Suprapubic skin (tissue), 4 donors: ENCODE results near the gene MYL9. TPM values are rescaled to one million over a fixed set of nuclear protein-coding genes. Genes with fewer than 3 reads are reported as not detected.

Source experiments
- DNase-seq, 2 donors: peaks; one replicate each; pipeline ENCODE4 v3.0.0-alpha.2; 2019; ENCODE audit warnings: low spot score in 2 of 2
- H3K27ac ChIP-seq: fragments of 200-600 bp; sonication (generic); one replicate; pipeline ENCODE4 v1.5.1; 2019
- H3K27me3 ChIP-seq: fragments of 200-600 bp; sonication (generic); one replicate; pipeline ENCODE4 v1.5.1; 2019
- H3K36me3 ChIP-seq: fragments of 200-600 bp; sonication (generic); one replicate; pipeline ENCODE4 v1.5.1; 2019
- H3K4me1 ChIP-seq: fragments of 200-600 bp; sonication (generic); one replicate; pipeline ENCODE4 v1.5.1; 2019
- H3K4me3 ChIP-seq: fragments of 200-600 bp; sonication (generic); one replicate; pipeline ENCODE4 v1.5.1; 2019; ENCODE audit warnings: mild to moderate bottlenecking
- H3K9me3 ChIP-seq: fragments of 200-600 bp; sonication (generic); one replicate; pipeline ENCODE4 v1.5.1; 2019
- EP300 ChIP-seq: sonication (generic); formaldehyde crosslinking; IDR thresholded peaks from one replicate; pipeline ENCODE4 v1.6.1; 2017; ENCODE audit warnings: antibody characterized with exemption
- POLR2A ChIP-seq, 2 donors: fragments of 450-650 bp; IDR thresholded peaks; one replicate each; pipeline ENCODE4 v1.6.1; 2017; ENCODE audit warnings: antibody characterized with exemption in 2 of 2, mild to moderate bottlenecking in 2 of 2, moderate library complexity in 2 of 2
- POLR2AphosphoS5 ChIP-seq, 3 donors: sonication (generic); formaldehyde crosslinking; IDR thresholded peaks; one replicate each; pipeline ENCODE4 v1.6.1; 2017; ENCODE audit warnings: antibody characterized with exemption in 3 of 3
- WGBS: methylation state at CpG from one replicate; pipeline ENCODE4 v1.1.5; 2018; 5-methylcytosine and 5-hydroxymethylcytosine counted together
- total RNA-seq, 4 donors: library from RNA; depleted of rRNA; stranded (reverse); fragments of >200 nt; gene quantifications; one replicate each; pipeline ENCODE4 v1.1.0, GENCODE V29; 2016
- TF ChIP-seq, protein P1 (sequence below), 2 donors: fragments of 200-600 bp in 1 of 2; fragments of 450-650 bp in 1 of 2; sonication (generic) in 1 of 2; IDR thresholded peaks; one replicate each; pipeline ENCODE4 v1.5.1; 2016 to 2019; ENCODE audit warnings: antibody characterized with exemption in 2 of 2, mild to moderate bottlenecking in 1 of 2, moderate library complexity in 1 of 2

The MYL9 gene
- 10 to 100 TPM; 29.4 to 34.0 (median 30.7) TPM for total RNA-seq

DNA sequence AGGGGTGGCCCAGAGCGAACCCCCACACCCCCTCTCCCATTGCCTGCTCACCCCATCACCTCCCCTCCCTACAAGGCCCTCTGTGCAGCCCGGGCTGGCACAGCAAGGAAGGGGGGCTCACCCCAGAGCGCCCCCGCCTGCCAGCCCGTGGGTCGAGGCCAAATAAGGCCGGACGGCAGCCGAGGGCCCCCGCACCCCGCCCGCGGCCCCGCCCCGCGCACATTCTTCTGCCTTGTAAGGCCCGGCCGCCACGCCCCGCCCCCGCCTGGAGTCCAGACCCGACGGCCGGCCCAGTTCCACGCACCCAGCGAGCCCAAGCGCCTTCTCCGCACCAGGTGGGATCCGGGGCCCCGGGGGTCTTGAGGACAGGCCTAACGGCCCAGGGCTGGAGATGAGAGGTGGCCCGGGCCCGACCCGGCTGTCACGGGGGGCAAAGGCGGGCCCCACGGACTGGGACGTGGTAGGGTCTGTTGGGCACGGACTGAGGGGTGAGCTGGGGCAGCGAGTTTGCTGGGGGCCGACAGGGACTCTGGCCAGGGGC is at the start of gene MYL9:
TSS of gene MYL9 (plus strand) at position 293 of the 541 bp plus-strand sequence. CDS start 3,366 bp downstream, outside the sequence.
- TF ChIP-seq EP300: no peak
- TF ChIP-seq, protein P1, sequence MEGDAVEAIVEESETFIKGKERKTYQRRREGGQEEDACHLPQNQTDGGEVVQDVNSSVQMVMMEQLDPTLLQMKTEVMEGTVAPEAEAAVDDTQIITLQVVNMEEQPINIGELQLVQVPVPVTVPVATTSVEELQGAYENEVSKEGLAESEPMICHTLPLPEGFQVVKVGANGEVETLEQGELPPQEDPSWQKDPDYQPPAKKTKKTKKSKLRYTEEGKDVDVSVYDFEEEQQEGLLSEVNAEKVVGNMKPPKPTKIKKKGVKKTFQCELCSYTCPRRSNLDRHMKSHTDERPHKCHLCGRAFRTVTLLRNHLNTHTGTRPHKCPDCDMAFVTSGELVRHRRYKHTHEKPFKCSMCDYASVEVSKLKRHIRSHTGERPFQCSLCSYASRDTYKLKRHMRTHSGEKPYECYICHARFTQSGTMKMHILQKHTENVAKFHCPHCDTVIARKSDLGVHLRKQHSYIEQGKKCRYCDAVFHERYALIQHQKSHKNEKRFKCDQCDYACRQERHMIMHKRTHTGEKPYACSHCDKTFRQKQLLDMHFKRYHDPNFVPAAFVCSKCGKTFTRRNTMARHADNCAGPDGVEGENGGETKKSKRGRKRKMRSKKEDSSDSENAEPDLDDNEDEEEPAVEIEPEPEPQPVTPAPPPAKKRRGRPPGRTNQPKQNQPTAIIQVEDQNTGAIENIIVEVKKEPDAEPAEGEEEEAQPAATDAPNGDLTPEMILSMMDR (IDR thresholded peaks at IDR 0.05): no peak
- TF ChIP-seq POLR2AphosphoS5 (IDR thresholded peaks at IDR 0.05): no peak
- no peak for TF ChIP-seq POLR2A (IDR thresholded peaks at IDR 0.05)
- DNase-seq: peak; percentile 91 to 95
- H3K4me3 ChIP-seq: peak within 1 kb of the TSS; percentile 63
- H3K9me3 ChIP-seq: no peaks in the 10 kb centered on the region
- peaks cover 9% of the 10 kb centered on the region for H3K36me3 ChIP-seq
- no peaks in the 10 kb centered on the region for H3K27me3 ChIP-seq
- peaks cover 42% of the 10 kb centered on the region for H3K4me1 ChIP-seq
- WGBS: 1% methylated on average over 12 of the region's 41 CpGs
- peak within 1 kb of the TSS; percentile 89 for H3K27ac ChIP-seq

DNA sequence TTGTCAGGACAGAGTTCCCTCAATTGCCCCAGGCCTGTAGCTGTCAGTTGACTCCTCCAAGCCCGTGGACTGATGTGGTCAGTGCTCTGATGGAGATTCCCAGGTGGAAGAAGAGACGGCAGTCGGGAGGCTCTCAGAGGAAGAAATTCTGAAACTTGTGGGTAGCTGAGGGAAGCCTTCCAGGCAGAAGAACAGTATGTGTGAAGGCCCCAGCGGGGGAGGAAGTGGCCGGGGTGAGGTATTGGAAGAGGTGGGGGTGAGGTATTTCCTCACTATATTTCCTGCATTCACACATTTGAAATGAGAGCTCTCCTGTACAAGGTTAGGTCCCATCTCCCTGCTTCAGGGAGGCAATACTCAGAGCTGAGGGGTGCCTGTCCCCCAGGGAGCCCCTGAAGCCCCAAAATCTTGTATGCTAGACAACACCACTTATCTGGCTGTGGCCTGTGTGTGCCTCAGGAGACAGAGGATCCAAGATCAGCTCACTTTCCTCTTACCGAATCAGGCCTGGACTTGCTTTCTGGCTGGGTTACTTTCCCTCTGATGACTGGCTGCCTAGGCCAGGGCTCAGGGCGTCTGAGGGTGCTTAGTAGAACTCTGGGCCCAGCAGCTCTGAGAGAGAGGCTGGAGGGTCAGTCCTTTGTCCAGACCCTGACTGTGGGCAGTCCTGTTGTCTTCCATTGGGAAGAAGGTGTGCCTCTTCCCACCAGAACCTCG is 49.3 kb upstream of the MYL9 start:
- Histone ChIP-seq H3K4me3 (no peak overlapping the region), H3K36me3 (peaks cover 12% of the 10 kb centered on the region), H3K27ac (peak overlapping the region; percentile 71), H3K9me3 (no peaks in the 10 kb centered on the region), H3K4me1 (peaks cover 68% of the 10 kb centered on the region), H3K27me3 (no peaks in the 10 kb centered on the region)
- DNase-seq: peak in 1 of 2 donors; percentile 63
- WGBS: 26% methylated on average over 8 of the region's 8 CpGs
- TF ChIP-seq, protein P1 (IDR thresholded peaks at IDR 0.05): no peak
- no peak for TF ChIP-seq POLR2A (IDR thresholded peaks at IDR 0.05)
- TF ChIP-seq POLR2AphosphoS5 (IDR thresholded peaks at IDR 0.05): no peak
- no peak for TF ChIP-seq EP300

DNA sequence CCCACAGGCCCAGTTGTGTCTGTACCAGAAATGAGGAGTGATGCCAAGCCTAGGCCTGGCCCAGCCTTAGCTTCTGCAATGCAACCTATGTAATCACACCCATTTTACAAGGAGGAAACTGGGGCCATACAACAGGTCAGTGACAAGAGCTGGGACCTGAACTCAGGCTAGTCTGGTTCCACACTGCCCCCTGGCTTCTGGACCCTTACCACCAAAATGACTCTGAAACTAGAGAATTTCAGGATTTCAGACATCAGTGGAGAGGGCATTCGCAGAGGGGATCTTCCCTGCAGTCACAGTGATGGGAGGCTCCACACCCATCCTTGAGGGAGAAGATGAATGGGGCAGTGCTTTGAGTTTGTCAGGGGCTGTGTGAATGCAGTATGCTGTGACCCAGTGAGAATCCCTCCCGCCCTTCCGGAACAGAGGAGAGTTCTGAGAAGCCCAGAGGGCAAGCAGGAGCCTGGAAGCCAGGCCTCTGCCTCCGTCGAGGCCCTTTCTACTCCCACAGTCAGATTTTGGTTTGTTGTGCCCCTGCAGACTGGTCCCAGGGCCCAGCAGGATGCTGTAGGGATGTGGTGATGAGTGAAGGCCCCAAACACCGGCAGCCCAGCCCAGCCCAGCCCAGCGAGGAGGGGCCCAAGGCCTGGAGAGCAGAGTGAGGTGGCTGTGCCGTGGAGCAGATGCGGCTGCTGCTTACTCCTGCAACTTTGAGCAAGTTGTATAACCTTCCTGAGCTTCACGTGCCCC is 48.1 kb upstream of the MYL9 start:
- Histone ChIP-seq H3K36me3 (peaks cover 24% of the 10 kb centered on the region), H3K27ac (peak overlapping the region; percentile 71), H3K4me1 (peaks cover 67% of the 10 kb centered on the region), H3K4me3 (no peak overlapping the region), H3K27me3 (no peaks in the 10 kb centered on the region), H3K9me3 (no peaks in the 10 kb centered on the region)
- DNase-seq: peak in 1 of 2 donors; percentile 55
- TF ChIP-seq EP300 (no peak), POLR2AphosphoS5 (IDR thresholded peaks at IDR 0.05) (no peak), POLR2A (IDR thresholded peaks at IDR 0.05) (no peak)
- TF ChIP-seq, protein P1 (IDR thresholded peaks at IDR 0.05): no peak
- WGBS: 36% methylated on average over 10 of the region's 10 CpGs

DNA sequence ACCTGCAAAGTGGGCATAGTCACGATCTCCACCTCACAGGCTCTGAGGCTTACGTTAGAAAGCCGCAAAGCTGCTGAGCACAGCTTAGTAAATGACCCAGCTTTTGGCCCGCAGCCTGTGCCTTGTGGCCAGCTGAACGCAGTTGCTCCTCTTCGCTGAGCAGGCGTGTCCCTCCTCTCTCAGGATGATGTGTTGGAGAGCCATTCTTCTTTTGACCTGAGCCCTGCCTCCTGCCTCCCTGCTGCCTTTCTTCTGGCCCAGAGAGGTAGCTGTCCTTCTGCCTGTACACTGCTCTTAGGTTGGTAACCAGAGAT is 47.6 kb upstream of the MYL9 start:
- no peaks in the 10 kb centered on the region for H3K9me3 ChIP-seq
- peak; percentile 70 to 87 for DNase-seq
- 22% methylated on average over 7 of the region's 7 CpGs for WGBS

More for the DNA sequence above, 47.6 kb upstream of the MYL9 start:
- Histone ChIP-seq H3K4me1 (peaks cover 67% of the 10 kb centered on the region), H3K36me3 (peaks cover 29% of the 10 kb centered on the region), H3K4me3 (no peak overlapping the region), H3K27ac (peak overlapping the region; percentile 71), H3K27me3 (no peaks in the 10 kb centered on the region)
- TF ChIP-seq POLR2A (IDR thresholded peaks at IDR 0.05) (no peak), POLR2AphosphoS5 (IDR thresholded peaks at IDR 0.05) (no peak), EP300 (no peak)
- TF ChIP-seq, protein P1 (IDR thresholded peaks at IDR 0.05): no peak
